Stimulated activated CD8-positive, alpha-beta memory T cell treated with anti-CD3 and anti-CD28 coated beads, Interleukin-7, amount 100 ng/mL, for 4 hours (primary cell): ENCODE results near the gene SLC7A11.

Source experiments
- DNase-seq, 2 donors: peaks; one replicate each; pipeline ENCODE4 v3.0.0-alpha.2; 2020; ENCODE audit warnings: low read depth in 2 of 2

The SLC7A11 gene

DNA sequence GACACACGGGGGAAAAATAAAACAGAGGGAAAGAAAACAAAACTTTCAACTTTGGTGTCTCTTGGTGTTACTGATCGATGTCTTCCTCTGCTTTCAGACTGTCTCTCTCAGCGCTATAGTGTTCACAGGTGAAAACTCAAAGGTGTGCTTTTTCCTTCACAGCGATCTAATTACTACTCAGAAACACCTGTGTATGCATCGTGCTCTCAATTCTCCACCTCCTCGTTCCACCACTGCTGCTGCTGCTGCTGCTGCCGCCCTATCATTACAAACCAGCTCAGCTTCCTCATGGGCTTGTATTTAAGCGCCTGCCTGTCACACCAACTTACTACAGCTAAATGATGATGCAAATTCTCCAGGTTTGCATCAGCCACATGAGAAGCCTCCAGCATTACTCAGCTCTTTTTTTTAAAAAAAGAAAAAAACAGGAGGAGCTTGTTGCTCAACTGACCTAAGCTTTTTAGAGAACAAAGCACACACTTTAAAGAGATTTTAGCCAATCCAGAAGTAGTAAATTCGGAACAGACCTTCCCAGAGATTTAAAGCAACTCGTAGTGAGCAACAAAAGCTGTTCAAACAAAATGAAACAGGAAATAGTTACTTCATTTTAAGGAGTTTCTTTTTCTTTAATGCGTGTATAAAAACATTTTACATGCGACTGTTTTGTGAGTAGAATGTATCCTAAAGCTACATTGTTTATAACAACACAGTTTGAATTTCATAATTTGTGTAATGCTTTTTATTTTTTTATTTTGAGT, at the start of gene SLC7A11:
Gene SLC7A11 (minus strand): TSS at position 274 of the 758 bp plus-strand sequence. CDS start 280 bp downstream, outside the sequence.
- DNase-seq, result peak; percentile 5 to 12

GRCh38 chr4:138291431-138291830, 49.3 kb upstream of the SLC7A11 start:
- DNase-seq, result no peak

- DNase-seq, result no peak
Measured at GRCh38 chr4:138290805-138291204, 48.7 kb upstream of the SLC7A11 start.

DNA sequence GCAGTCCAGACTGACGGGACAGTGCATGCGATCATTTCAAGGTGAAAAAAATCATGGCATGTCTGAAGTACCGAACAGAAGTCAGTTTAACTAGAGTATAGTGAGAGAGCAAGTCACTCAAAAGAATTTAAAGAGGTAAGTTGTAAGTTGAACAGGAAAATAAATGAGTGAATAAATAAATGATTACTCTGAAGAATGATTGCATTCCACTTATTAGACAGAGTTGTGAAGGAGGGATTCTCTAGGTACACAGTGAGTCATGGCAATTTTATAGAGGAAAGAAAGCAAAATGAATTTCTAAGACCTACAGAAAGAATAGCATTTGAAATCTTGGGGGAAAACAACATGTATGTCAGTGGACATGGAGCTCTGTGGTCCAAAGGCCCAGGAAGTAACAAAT, 37.1 kb upstream of the SLC7A11 start:
- no peak for DNase-seq

DNA sequence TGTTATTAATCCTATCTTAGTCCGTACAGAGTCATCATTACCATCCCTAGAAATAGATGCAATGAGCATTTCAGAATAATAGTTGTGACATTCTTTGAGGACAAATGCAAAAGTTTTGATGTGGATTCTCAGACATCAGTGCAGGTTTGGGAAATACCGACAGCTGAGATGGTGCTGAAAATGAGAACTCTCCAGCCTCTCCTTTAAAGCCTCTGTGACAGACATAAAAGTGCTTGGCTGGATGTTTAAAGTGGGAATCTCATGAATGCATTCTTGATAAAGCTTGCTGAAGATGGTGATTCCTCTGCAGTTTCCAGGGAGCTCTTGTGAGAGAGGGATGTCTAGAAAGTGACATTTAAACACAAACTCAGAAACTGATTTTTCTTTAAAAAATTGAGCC, 35.0 kb upstream of the SLC7A11 start:
- DNase-seq, result no peak

GRCh38 chr4:138275963-138276621, 33.9 kb upstream of the SLC7A11 start:
- no peak for DNase-seq

GRCh38 chr4:138275216-138275615, 33.1 kb upstream of the SLC7A11 start:
- no peak for DNase-seq

DNA sequence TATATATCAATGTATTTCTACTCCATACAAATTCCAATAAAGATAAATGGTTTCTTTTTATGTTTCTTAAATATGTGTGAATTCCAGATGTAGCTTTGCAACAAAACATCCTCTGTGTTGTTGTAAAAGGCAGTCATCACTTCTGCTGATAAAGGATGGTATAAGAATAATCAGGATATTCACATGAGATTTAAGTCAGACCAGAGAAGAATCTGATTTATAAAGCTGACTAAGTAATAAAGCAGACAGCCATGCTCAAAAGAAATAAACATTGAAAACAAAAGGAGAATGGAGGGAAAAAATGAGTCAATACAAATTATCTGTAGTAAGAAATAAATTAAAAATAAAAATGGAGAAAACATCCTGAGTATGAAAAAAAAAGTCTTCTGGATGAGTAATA, 27.0 kb upstream of the SLC7A11 start:
- no peak for DNase-seq

DNA sequence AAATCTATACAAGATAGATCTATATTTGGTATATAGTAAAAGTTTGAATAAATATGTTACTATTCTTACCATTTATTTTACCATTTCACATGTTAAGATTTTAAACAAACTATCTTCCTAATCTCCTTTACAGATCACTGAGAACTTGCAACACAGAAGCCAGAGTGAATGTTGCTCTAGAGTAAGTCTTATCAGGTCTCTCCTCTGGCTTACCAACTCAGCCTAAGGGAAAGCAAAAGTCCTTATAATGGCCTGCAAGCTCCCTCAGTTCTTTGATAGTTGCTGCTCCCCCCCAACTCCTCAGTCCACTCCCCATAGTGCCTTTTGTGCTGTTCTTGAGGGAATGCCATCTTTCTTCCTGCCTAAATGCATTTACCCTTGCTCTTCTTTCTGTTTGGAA, 25.7 kb upstream of the SLC7A11 start:
- DNase-seq, result no peak

DNA sequence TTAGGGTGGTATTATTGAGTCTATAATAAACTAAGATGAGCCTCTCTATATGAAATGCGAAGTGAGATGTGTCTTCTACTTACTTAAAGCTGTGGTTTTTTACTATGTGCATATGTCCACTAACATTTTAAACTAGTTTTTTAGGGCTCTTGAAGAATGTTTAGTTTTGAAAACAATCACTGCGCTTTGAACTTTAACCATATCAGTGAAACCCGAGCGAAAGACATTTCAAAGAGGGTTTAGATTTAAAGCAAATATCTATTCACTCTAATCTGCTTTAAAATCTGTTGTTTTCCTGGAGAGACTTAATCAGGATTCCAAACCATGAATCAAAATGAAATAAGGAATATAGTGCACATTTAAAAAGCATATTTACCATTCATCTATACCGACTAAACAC, 24.8 kb upstream of the SLC7A11 start:
- DNase-seq, result no peak

- no peak for DNase-seq
Measured at GRCh38 chr4:138263247-138263816, 21.2 kb upstream of the SLC7A11 start.

GRCh38 chr4:138262469-138262868, 20.3 kb upstream of the SLC7A11 start:
- no peak for DNase-seq

GRCh38 chr4:138262030-138262429, 19.9 kb upstream of the SLC7A11 start:
- DNase-seq, result no peak

DNA sequence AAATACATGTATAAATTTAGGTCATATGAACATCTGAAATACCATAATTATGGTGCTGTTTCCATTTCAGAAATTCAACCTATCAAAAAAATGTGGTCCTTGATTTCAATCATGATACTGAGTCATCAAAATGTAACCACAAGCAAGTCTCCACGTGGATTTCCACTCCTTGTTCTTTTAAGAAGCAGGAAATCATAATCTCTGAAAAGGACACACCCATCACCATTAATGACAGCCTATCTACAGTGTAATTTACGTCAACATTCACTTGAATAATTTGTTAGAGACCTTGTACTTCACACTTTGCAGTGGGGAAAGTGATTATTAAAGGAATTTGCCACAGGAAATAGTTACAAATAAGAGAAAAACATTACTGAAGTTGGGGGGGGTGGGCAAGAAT, 17.7 kb upstream of the SLC7A11 start:
- DNase-seq, result no peak

- no peak for DNase-seq
Measured at GRCh38 chr4:138259271-138259670, 17.1 kb upstream of the SLC7A11 start.

DNA sequence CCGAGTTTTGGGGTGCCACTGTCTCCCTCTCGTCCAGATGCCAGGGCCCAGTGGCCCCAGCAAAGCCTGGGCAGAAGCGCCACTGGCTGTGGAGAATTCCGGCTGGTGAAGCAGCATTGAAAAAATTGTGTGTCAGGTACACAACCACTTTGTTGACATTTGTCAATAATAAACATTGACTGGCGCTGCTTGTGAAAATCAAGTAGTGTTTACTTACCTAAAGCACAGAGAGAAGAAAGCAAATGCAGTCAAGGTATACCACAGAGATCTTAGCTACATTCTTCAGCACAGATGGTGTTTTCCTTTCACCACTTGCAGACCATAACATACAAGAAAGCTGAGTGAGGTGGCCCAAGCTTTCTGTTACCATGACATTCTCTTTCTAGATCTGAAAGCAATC, 14.5 kb upstream of the SLC7A11 start:
- DNase-seq, result no peak

DNA sequence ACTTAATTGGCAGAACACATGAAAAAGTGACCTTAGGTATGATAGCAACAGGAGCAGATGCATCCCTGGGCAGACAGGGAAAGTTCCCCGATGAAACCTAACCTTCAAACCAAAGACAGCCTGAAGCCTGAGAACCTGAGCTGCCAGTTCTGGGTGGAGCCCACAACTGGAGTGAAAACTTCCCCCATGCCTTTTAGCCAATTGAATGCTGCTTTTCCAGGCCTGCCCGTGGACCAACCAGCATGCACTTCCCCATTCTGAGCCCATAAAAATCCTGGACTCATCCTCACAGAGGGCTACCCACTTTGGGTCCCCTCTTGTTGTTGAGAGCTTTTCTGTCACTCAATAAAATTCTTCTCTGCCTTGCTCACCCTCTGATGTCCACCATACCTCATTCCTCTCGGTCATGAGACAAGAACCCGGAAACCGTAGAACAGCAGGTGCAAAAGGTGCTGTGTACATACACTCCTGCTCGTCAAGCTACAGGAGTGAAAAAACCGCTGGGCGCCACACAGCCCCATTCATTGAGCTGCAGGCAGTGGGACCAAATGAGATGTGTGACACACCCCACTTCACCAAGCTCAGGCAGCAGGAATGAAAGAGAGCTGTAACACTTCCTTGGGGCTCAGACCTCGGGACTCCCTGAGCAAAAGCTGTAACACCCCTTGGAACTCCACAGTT, 13.9 kb upstream of the SLC7A11 start:
- DNase-seq, result no peak

DNA sequence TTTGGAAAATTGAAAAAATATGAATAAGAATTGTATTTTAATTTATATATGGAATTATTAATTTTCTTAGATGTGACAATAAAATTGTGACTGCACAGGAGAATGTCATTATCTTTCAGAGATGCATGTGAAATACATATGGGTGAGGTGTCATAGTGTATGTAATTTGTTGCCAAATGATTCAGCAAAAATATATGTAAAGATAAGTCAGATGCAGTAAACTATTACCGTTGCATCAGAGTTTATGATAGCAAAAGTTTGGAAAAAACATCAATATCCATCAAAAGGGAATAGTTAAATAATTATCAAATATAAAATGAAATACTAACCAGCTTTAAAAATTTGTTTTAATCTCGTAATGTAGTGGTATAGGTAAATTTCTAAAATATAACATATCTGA, 10.4 kb upstream of the SLC7A11 start:
- no peak for DNase-seq

DNA sequence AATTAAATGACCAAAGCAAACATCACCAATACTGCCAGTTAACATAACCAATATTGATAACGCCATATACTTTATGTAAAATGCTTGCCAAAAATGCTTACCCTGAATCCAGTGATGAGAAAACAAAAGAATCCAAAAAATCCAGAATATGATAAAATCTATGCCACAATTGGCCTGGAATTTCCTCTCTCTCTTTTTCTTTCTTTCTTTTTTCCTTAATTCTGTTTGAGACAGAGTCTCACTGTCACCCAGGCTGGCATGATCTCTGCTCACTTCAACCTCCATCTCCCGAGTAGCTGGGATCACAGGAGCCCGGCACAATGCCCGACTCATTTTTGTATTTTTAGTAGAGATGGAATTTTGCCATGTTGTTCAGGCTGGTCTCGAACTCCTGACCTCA, 9.8 kb upstream of the SLC7A11 start:
- no peak for DNase-seq

GRCh38 chr4:138249132-138249531, 7.0 kb upstream of the SLC7A11 start:
- no peak for DNase-seq

- DNase-seq, result no peak
Measured at GRCh38 chr4:138248058-138248457, 5.9 kb upstream of the SLC7A11 start.

DNA sequence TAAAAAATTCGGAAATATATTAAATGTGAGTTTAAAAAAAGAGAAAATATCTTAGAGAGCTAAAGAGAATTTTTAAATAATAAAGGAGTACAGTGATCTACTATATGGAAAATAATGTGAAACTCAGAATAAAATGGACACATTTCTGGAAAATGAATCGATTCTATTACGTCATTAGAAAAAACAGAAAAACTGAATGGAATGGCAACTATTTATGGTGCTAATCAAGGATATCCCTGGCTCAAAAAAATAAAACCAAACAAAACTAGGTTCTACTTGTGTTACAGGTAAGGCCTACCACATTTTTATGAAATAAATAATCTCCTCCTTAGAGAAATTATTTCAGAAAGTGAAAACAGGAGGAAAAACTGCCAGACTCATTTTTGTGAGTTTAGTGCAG, 5.5 kb upstream of the SLC7A11 start:
- no peak for DNase-seq

GRCh38 chr4:138243369-138243768, 1.2 kb upstream of the SLC7A11 start:
- no peak for DNase-seq
